T-helper 2 cell (primary cell): Measurements from ENCODE around the gene DLG5.

Experiments
- DNase-seq, 5 experiments: peaks; one replicate each; pipeline versions ENCODE4 v3.0.0 to v3.0.0-alpha.2; 2012 to 2022

DLG5 gene

GRCh38 chr10:77910524-77911145 is 15.9 kb downstream of the DLG5 start:
- DNase-seq = no peak

- no peak for DNase-seq
Observed at GRCh38 chr10:77909749-77910375, 16.7 kb downstream of the DLG5 start.

DNA sequence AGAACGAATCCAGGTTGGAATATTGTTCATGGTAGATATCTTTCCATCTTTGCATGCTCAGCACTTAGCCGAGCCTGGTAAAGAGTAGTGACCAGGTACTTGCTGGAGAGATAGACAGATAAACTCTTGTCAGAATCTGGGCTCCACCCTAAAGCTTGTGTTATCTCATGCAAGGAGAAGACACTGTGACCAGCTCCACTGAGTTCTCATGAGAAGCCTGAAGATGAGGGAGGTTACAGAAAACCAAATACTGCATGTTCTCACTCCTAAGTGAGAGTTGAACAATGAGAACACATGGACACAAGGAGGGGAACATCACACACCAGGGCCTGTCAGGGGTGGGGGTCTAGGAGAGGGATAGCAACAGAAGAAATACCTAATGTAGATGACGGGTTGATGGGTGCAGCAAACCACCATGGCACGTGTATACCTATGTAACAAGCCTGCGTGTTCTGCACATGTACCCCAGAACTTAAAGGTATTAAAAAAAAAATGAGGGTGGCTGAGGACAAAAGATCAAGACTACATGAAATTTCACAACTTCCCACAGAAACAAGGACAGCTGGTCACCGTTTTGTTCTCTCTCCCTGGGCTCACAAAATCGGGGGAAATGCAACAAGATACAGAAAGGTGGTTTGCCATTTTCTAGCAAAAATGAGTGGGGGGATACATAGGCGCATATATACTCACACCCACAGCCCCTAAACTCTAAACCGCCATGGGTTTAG is 17.4 kb downstream of the DLG5 start:
- DNase-seq = no peak

DNA sequence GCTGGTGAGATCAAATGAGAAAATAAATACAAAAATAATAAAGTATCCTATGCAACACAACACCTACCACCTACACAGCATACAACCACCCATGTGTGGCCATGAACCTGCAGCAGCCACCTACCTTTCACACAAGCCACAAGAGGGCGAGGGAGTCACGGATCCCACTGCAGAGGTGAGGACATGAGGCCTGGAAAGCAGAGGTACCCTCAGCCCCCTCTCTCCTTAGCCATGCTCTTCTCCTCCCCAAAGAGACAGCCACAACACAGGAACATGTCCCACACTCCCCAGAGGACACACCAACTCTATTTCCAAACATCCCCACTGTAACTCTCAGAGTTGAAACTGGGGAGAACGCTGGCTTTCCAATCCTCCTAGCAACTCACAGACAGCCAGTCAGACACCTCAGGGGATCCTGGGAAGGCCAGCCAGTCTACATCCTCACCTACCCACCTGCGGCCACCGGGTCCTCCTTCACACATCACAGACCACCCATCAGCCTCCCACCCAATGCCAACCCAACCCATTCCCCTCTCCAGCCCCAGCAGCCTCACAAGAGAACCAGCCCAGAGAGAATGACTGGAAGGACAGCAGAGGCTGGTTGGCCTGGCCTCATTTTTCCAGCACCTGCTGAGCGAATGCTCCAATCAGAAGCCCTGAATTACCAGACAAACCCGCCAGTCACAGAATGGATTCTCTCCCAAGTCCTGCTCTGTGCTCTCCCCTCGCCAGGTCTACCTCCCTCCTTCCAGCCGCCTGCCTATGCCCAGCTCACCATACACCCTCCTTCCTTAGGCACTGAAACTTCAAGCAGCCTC is 18.4 kb downstream of the DLG5 start:
- DNase-seq = peak in 1 of 5 experiments; percentile 24

- DNase-seq = no peak
Observed at GRCh38 chr10:77907462-77907861, 19.1 kb downstream of the DLG5 start.

GRCh38 chr10:77906951-77907421 is 19.6 kb downstream of the DLG5 start:
- DNase-seq = no peak

GRCh38 chr10:77905781-77906180 is 20.8 kb downstream of the DLG5 start:
- DNase-seq = no peak

DNA sequence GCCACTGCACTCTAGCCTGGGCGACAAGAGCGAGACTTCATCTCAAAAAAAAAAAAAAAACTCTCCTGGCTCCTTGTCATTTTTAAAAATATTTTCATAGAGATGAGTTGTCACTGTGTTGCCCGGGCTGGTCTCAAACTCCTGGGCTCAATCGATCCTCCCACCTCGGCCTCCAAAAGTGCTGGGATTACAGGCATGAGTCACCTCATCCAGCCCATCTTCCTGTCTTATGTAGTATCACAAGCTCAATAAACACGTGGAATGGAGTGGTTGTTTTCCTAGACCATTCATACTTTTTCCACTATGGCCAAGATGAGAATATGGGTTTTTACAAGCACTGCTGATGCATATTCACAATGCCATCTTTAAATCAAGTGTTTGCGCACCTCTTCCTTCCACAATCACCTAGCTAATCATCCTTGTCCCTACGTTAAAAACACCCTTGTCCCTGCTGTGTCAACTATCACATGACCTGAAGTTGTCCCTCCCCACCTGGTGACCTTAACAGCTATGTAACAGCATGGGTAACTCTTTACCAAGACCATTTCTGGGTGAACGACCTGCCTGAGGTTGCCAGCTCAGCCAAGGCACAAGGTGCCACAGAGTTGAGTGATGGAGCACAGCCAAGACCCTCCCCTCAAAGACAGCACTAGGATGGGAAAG is 21.3 kb downstream of the DLG5 start:
- no peak for DNase-seq

GRCh38 chr10:77904100-77904840 is 22.3 kb downstream of the DLG5 start:
- no peak for DNase-seq

GRCh38 chr10:77902159-77902558 is 24.4 kb downstream of the DLG5 start:
- no peak for DNase-seq

GRCh38 chr10:77901743-77902142 is 24.8 kb downstream of the DLG5 start:
- no peak for DNase-seq

DNA sequence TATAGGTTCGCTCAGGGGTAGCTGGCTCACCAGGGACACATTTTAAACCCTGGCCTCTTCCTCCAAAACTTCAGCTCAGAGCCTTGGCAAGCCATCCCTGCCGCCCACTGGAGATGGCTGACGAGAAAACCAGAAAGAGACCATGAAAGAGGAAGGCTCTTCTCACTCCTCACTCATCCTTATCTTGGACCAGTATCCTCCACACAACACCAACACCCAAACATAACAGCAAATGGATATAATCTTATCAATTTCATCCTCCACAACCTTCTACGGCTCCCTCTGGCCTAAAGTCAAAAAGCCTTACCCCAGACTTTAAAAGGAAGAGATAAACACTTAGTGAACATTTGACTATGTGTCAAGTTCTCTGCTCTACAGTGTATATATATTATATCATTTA is 26.9 kb downstream of the DLG5 start:
- DNase-seq = no peak

DNA sequence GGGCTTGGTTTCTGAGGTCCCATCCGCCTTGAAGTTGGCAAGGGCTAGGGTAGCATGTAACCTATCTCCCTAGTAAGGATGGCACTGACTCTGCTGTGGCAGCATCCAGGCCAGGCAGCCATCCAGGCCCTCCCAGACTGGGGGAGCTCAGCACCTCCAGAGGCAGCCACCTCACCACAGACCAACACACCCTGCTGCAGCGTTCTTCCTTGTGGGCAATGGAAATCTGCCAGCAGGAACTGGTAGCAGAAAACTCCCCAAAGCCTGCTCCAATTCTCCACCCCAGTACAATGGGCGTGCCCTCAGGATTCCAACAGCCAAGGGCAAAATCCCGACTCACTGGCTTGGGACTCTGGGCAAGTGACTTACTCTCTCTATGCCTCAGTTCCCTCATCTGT is 27.5 kb downstream of the DLG5 start:
- no peak for DNase-seq

- no peak for DNase-seq
Observed at GRCh38 chr10:77898323-77899079, 28.1 kb downstream of the DLG5 start.

- DNase-seq = no peak
Observed at GRCh38 chr10:77896058-77896457, 30.5 kb downstream of the DLG5 start.

DNA sequence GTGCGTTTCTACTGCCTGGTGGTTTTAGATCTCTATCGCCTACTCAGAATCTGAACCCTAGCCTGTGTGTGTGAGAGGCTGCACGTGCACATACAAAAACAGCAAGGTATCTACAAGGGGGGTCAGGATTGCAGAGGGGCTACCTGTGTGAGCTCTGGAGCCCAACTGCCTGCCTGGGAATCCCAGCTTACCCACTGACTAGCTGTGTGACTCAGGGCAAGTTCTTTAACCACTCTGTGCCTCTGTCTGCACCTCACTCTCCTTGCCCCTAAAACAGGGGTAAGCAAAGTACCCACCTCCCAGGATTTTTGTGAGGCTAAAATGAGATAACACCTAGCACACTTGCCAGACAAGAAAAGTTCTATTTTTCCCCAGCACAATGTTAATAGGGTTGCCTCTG is 32.5 kb downstream of the DLG5 start:
- peak in 1 of 5 experiments; percentile 56 for DNase-seq

DNA sequence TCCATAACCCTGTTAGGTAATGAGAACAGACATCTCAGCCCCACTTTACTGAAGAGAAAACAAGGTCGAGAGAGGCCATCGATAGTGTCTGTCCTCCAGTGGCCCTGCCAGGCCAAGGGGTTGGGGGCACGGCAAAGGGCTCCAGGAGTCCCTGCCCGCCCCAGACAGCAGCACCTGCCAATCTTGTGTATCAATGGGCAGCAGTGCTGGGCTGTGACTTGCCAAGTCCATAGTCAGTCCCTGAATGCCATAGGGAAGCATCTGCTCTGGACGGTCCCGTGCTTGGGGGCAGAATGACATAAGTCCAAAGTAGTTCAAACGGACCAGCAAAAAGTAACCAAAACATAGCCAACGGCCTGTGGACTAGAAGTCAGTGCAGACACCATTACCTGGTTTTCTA is 33.2 kb downstream of the DLG5 start:
- DNase-seq = no peak

DNA sequence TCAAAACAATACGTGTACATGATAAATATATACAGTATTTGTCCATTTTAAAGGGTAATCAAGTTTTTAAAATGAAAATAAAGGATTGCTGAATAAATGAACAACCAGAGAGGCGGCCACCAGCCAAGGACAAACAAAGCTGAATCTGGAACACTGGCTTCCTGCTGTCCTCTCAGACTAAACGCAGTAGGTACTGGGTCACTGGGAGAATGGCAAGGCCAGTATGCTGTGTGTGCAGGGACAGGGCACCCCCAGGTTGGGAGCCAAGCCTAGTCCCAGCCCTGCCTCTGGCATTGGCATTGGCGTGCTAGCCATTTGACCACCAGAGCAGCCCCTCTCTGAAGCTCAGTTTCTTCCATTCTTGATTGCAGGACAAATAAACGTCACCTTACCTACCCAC is 33.8 kb downstream of the DLG5 start:
- DNase-seq = no peak

DNA sequence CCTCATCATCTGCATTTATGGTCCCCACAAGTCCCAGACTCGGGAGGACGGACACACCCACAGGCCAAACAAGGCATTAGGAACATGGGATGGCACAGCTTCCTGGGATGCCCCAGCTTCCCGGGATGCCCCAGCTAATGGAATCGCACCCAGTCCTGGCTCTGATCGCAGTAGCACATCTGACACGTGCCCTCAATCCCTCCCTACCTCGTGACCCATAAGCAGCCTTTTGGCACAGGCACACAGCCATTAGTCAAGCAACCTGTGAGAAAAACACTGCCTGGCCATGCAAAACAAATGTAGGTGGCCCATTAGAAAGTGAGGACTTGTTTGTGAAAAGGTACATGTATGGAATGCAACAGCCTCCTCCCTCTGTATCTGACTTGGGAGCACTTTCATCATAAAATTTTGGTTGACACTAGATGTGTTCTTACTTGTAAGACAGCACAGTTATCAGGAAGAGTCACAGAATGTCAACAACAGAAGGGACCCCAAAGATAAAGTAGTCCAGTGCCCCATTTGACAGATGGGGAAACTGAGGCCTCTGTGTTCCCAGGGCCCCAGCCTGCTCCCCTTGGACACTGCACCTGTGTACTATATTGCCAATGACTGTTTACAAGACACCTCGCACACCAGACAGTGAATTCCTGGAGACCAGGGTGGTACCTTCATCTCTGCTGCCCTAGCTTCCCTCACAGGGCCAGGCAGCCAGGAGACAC is 34.4 kb downstream of the DLG5 start:
- DNase-seq = no peak

GRCh38 chr10:77890097-77890496 is 36.5 kb downstream of the DLG5 start:
- DNase-seq = no peak
